ENCODE data around the gene CHRNA4.
"Not testable (repeated sequence)": the region's sequence is repeated elsewhere in the genome, so short reads cannot be mapped to it uniquely, and the experiment has no call there.

The CHRNA4 gene

DNA sequence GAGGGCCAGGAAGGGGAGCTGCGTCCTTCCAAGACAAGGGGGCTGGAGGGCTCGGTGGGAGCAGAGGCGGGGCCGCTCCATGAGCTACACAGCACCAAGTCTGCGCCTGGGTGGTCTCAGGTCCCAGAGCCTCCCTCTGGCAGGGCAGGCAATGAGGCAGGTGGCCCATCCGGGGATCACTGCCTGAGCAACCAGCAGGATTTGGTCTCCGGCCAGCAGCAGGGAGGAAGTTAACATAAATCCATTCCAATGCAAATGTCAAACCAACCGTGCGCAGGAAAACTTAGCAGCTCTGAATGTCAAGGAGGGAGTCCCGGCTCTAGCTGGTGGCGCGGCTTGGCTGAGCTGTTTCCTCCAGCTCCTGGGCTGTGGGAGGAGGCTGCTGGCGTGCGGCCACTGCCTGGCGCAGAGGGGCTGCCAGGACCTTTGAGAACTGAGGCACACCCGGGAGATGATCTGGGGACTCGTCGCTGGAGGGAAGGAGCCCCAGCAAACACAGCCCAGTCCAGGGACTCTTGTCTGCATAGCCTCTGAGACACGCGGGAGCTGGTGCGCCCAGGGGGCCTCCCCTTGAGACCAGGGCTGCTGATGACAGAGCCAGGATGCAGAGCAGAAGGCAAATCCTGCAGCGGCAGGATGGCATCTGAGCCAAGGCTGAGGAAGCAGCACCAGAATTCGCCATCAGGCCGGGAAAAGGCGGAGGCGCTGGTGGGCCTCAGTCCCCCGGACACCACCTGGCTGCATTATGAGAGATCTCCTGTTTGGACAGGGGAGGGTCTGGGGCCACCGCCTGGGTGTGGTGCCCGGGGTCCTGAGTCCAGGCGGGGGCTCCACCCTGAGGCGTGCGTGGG is 33.1 kb upstream of the CHRNA4 start:
- DNase-seq (ENCODE audit: low read depth in 1 of 2, low spot score in 1 of 2), result peak; percentile 69 to 72
- TF ChIP-seq JUND (IDR thresholded peaks at IDR 0.05; ENCODE audit: low read depth), result no peak
- in situ Hi-C loops (cut with HindIII; ENCODE audit: low pct_unique_long_range_greater_than_20kb, low sequenced_read_pairs), result no loop called here

- DNase-seq (ENCODE audit: low read depth in 1 of 2, low spot score in 1 of 2), result no peak
- no peak for TF ChIP-seq JUND (IDR thresholded peaks at IDR 0.05; ENCODE audit: low read depth)
- in situ Hi-C loops (cut with HindIII; ENCODE audit: low pct_unique_long_range_greater_than_20kb, low sequenced_read_pairs), result no loop called here
Measured at GRCh38 chr20:63393566-63393965, 32.4 kb upstream of the CHRNA4 start.

- no peak for TF ChIP-seq JUND (IDR thresholded peaks at IDR 0.05; ENCODE audit: low read depth)
- in situ Hi-C loops (cut with HindIII; ENCODE audit: low pct_unique_long_range_greater_than_20kb, low sequenced_read_pairs), result no loop called here
- no peak for DNase-seq (ENCODE audit: low read depth in 1 of 2, low spot score in 1 of 2)
Measured at GRCh38 chr20:63392465-63393365, 31.6 kb upstream of the CHRNA4 start.

GRCh38 chr20:63387917-63388316 is 26.8 kb upstream of the CHRNA4 start:
- in situ Hi-C loops (cut with HindIII; ENCODE audit: low pct_unique_long_range_greater_than_20kb, low sequenced_read_pairs), result no loop called here
- no peak for DNase-seq (ENCODE audit: low read depth in 1 of 2, low spot score in 1 of 2)
- TF ChIP-seq JUND (IDR thresholded peaks at IDR 0.05; ENCODE audit: low read depth), result no peak

DNA sequence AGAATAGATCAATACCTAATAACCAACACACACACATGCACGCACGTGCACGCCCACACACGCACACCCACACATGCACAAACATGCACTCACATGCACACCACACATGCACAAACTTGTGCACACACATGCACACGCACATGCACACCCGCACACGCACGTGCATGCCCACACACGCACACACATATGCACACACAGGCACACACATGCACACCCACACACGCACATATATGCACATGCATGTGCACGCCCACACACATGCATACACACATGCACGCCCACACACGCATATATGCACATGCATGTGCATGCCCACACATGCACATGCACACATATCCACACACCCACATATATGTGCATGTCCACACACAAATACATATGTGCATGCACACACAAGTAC is 26.2 kb upstream of the CHRNA4 start:
- no peak for DNase-seq (ENCODE audit: low read depth in 1 of 2, low spot score in 1 of 2)
- in situ Hi-C loops (cut with HindIII; ENCODE audit: low pct_unique_long_range_greater_than_20kb, low sequenced_read_pairs), result no loop called here
- TF ChIP-seq JUND (IDR thresholded peaks at IDR 0.05; ENCODE audit: low read depth), result no peak

DNA sequence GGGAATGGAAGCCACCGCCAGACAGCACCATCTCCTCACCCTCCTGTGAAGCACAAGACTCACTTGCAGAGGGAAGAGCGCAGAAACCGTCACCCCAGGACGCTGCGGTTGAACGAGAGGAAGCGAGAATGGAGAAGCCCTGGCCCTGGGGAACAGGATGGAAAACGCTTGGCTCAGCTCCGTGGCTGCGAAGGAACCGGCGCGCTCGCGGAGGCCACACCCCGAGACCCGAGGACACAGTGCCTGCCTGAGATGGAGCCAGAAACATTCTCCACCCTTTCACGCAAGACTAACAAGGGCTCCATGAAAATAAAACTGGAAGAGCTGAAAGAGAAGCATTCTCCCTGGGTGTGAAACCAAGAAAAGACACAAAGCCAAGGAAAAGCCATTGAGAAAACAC is 25.3 kb upstream of the CHRNA4 start:
- no peak for DNase-seq (ENCODE audit: low read depth in 1 of 2, low spot score in 1 of 2)
- in situ Hi-C loops (cut with HindIII; ENCODE audit: low pct_unique_long_range_greater_than_20kb, low sequenced_read_pairs), result no loop called here
- TF ChIP-seq JUND (IDR thresholded peaks at IDR 0.05; ENCODE audit: low read depth), result no peak

DNA sequence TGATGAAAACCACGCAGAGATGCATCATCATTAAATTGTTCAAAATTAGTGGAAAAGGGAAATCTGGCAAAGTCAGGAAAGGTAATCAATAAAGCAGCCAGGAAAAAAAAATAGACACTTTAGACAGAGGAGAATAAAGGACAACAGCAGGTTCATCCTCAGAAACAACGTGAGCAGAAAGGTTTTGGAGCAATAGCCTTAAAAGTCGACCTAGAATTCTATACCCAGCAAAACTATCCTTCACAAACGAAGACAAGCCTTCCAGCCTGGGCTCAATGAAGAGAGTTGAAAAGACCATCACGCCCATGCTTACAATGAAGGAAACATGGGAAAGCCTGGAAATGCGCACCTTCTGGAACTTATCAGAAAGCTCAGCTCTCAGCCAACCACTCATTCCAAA is 24.7 kb upstream of the CHRNA4 start:
- in situ Hi-C loops (cut with HindIII; ENCODE audit: low pct_unique_long_range_greater_than_20kb, low sequenced_read_pairs), result no loop called here
- no peak for TF ChIP-seq JUND (IDR thresholded peaks at IDR 0.05; ENCODE audit: low read depth)
- DNase-seq (ENCODE audit: low read depth in 1 of 2, low spot score in 1 of 2), result no peak

- no peak for TF ChIP-seq JUND (IDR thresholded peaks at IDR 0.05; ENCODE audit: low read depth)
- in situ Hi-C loops (cut with HindIII; ENCODE audit: low pct_unique_long_range_greater_than_20kb, low sequenced_read_pairs), result no loop called here
- no peak for DNase-seq (ENCODE audit: low read depth in 1 of 2, low spot score in 1 of 2)
Measured at GRCh38 chr20:63384336-63384735, 23.2 kb upstream of the CHRNA4 start.

- in situ Hi-C loops (cut with HindIII; ENCODE audit: low pct_unique_long_range_greater_than_20kb, low sequenced_read_pairs), result no loop called here
- TF ChIP-seq JUND (IDR thresholded peaks at IDR 0.05; ENCODE audit: low read depth), result no peak
- no peak for DNase-seq (ENCODE audit: low read depth in 1 of 2, low spot score in 1 of 2)
Measured at GRCh38 chr20:63383556-63383955, 22.4 kb upstream of the CHRNA4 start.

- peak in 1 of 2 experiments; percentile 53 for DNase-seq (ENCODE audit: low read depth in 1 of 2, low spot score in 1 of 2)
- in situ Hi-C loops (cut with HindIII; ENCODE audit: low pct_unique_long_range_greater_than_20kb, low sequenced_read_pairs), result no loop called here
- no peak for TF ChIP-seq JUND (IDR thresholded peaks at IDR 0.05; ENCODE audit: low read depth)
Measured at GRCh38 chr20:63382551-63383300, 21.6 kb upstream of the CHRNA4 start.

DNA sequence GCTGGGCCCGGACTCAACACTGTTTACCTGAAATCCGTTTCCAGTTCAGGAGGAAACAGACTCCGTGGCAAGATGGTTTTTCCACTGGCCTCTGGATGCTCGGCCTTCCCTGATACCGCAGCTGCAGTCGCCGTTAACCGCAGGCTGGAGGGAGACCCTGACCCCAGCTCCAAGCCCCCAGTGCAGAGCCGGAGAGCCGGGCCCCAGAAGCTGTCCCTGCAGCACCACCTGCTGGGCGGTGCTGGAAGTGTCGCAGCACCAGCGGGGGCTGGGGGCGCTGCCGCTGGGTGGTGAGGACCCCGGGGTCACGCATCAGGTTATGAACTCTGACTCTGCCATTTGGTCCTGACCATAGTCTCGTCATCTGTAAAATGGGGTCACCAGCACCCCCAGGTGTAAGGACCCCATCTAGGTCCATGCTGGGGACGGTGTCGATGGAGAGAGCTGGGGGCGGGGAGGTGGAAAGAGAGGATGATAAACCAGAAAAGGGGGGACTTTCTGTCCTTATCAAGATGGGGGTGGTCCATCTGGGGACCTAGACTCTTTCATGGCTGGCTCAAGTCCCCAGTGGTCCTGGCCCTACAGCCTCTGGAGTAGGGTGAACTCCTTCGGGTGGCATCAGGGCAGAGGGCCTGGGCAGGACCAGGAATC is 20.8 kb upstream of the CHRNA4 start:
- in situ Hi-C loops (cut with HindIII; ENCODE audit: low pct_unique_long_range_greater_than_20kb, low sequenced_read_pairs), result no loop called here
- DNase-seq (ENCODE audit: low read depth in 1 of 2, low spot score in 1 of 2), result peak in 1 of 2 experiments; percentile 72
- TF ChIP-seq JUND (IDR thresholded peaks at IDR 0.05; ENCODE audit: low read depth), result no peak

GRCh38 chr20:63380346-63380870 is 19.3 kb upstream of the CHRNA4 start:
- in situ Hi-C loops (cut with HindIII; ENCODE audit: low pct_unique_long_range_greater_than_20kb, low sequenced_read_pairs), result no loop called here
- no peak for TF ChIP-seq JUND (IDR thresholded peaks at IDR 0.05; ENCODE audit: low read depth)
- no peak for DNase-seq (ENCODE audit: low read depth in 1 of 2, low spot score in 1 of 2)

DNA sequence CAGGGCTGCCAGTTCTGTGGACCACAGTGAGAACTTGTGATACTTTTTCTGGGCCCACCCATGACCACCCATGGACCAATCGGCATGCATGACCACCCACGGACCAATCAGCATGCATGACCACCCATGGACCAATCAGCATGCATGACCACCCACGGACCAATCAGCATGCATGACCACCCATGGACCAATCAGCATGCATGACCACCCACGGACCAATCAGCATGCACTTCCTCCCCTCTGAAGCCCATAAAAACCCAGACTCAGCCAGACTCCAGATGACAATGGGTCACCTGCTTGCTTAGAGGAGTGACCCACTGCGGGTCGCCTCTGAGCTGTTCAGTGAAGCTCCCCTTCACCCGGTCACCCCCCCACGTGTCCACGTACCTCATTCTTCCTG is 18.7 kb upstream of the CHRNA4 start:
- peak in 1 of 2 experiments; percentile 30 for DNase-seq (ENCODE audit: low read depth in 1 of 2, low spot score in 1 of 2)
- in situ Hi-C loops (cut with HindIII; ENCODE audit: low pct_unique_long_range_greater_than_20kb, low sequenced_read_pairs), result not testable (repeated sequence)
